Mucosa of stomach (tissue), 1 donor: ENCODE measurements around the gene PRKAR1B.
"Not testable (repeated sequence)": the region's sequence is repeated elsewhere in the genome, so short reads cannot be mapped to it uniquely, and the experiment has no call there.

Experiments
- H3K27me3 ChIP-seq: one replicate; pipeline ENCODE4 v1.7.0; 2013; ENCODE audit warnings: mild to moderate bottlenecking, low read length; ENCODE audit not compliant: control insufficient read depth, insufficient read depth
- H3K36me3 ChIP-seq: one replicate; pipeline ENCODE4 v1.7.0; 2013; ENCODE audit warnings: low read length; ENCODE audit not compliant: control insufficient read depth, insufficient read depth
- H3K4me1 ChIP-seq: one replicate; pipeline ENCODE4 v1.7.0; 2013; ENCODE audit warnings: mild to moderate bottlenecking, low read length; ENCODE audit not compliant: control insufficient read depth, insufficient read depth
- H3K4me3 ChIP-seq: one replicate; pipeline ENCODE4 v1.7.0; 2013; ENCODE audit warnings: low read length
- H3K9ac ChIP-seq: one replicate; pipeline ENCODE4 v1.7.0; 2013; ENCODE audit warnings: mild to moderate bottlenecking, low read length, moderate library complexity
- H3K9me3 ChIP-seq: one replicate; pipeline ENCODE4 v1.7.0; 2013; ENCODE audit warnings: mild to moderate bottlenecking, low read length, moderate library complexity; ENCODE audit not compliant: control insufficient read depth
- donor health status: Pancreatic carcinoma.

Gene PRKAR1B

GRCh38 chr7:635687-636382 is 91.2 kb downstream of the PRKAR1B start:
- not testable (repeated sequence) for H3K27me3 ChIP-seq, H3K4me3 ChIP-seq, H3K4me1 ChIP-seq, H3K36me3 ChIP-seq, H3K9ac ChIP-seq, H3K9me3 ChIP-seq

DNA sequence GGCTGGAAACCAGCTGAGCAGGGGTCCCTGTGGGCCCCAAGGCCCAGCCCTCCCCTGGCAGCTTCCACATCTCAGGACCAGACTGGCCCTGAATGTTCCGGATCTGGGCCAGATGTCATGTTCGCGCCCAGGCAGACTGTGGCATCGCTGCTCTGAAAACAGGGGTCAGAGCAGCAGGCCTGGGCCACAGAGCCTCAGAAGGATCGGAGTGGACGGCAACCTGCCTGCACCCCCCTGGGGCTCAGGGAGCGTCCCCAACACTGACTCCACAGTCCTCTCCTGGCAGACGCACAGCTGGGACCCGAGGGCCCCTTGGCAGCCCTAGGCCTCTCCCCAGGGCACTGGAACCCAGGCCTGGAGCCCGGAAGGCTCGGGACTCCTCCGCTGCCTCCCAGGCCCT is 91.9 kb downstream of the PRKAR1B start:
- no peaks in the 10 kb centered on the region for H3K9me3 ChIP-seq
- H3K4me3 ChIP-seq: no peak overlapping the region
- H3K27me3 ChIP-seq: no peaks in the 10 kb centered on the region
- H3K9ac ChIP-seq: no peak overlapping the region
- no peaks in the 10 kb centered on the region for H3K4me1 ChIP-seq
- no peaks in the 10 kb centered on the region for H3K36me3 ChIP-seq

DNA sequence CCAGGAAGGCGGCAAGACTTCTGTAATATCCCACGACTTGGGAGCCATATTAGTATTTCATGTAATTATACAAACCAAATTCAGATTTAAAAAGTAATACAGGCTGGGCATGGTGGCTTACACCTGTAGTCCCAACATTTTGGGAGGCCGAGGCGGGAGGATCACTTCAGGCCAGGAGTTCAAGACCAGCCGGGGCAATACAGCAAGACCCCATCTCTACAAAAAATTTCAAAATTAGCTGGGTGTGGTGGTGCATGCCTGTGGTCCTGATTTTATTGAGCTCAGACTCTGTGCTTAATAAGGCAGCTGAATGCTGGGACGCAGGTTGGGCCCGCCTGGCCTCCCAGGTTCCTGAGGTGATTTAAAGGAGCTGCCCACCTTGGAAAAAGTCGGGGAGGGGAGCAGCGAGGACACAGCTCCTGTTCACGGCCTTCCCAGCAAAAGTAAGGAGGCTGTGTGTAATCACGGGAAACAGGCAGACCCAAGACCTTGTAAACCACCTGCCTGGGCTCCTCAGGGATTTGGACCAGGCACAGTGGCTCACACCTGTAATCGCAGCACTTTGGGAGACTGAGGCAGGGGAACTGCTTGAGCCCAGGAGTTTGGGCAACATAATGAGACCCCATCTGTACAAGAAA is 93.6 kb downstream of the PRKAR1B start:
- H3K27me3 ChIP-seq: no peaks in the 10 kb centered on the region
- no peaks in the 10 kb centered on the region for H3K4me1 ChIP-seq
- no peak overlapping the region for H3K4me3 ChIP-seq
- H3K9me3 ChIP-seq: no peaks in the 10 kb centered on the region
- no peak overlapping the region for H3K9ac ChIP-seq
- H3K36me3 ChIP-seq: no peaks in the 10 kb centered on the region

DNA sequence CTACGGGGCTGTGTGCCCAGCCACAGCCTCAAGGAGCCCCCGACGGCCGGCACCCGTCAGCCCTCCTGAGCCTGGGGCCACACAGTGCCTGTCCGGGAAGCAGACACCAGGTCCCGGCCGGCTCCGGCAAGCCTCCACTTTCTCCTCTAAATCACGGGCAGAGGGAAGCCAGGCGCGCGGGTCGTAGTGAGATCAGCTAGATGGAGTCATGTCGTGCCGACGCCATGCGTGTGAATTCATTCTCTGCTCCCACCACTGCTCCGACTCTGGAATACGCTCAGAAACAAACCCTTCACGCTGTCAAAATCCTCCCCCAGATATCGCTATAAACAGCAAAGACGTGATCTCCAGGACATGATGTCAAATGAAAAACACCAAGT is 94.3 kb downstream of the PRKAR1B start:
- no peak overlapping the region for H3K9ac ChIP-seq
- H3K4me1 ChIP-seq: no peaks in the 10 kb centered on the region
- H3K36me3 ChIP-seq: no peaks in the 10 kb centered on the region
- no peaks in the 10 kb centered on the region for H3K9me3 ChIP-seq
- H3K4me3 ChIP-seq: no peak overlapping the region
- H3K27me3 ChIP-seq: no peaks in the 10 kb centered on the region

GRCh38 chr7:631964-632830 is 94.9 kb downstream of the PRKAR1B start:
- Histone ChIP-seq H3K9me3 (no peaks in the 10 kb centered on the region), H3K9ac (no peak overlapping the region), H3K27me3 (no peaks in the 10 kb centered on the region), H3K4me1 (no peaks in the 10 kb centered on the region), H3K36me3 (no peaks in the 10 kb centered on the region), H3K4me3 (no peak overlapping the region)

- Histone ChIP-seq H3K9ac (no peak overlapping the region), H3K4me3 (no peak overlapping the region), H3K36me3 (no peaks in the 10 kb centered on the region), H3K27me3 (no peaks in the 10 kb centered on the region), H3K9me3 (no peaks in the 10 kb centered on the region), H3K4me1 (no peaks in the 10 kb centered on the region)
Observed at GRCh38 chr7:631291-631711, 95.8 kb downstream of the PRKAR1B start.

DNA sequence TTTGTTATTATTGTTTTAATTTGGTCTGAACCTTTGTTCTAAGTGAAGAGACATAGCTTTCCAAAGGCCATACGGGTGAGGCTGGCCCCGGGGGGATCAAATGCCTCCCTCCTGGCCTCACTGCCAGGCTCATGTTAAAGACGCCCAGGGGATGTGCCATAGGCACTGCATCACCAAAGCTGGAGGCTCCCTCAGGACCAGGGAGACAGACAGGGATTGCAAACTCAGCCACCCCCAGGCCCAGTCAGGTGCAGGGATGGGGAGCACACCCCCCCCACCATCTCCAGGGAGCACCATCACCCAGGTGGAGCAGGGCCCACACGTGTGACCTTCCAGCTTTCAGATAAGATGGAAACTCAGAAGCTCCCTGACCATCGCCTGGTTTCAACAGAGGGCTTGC is 96.5 kb downstream of the PRKAR1B start:
- no peaks in the 10 kb centered on the region for H3K27me3 ChIP-seq
- H3K36me3 ChIP-seq: no peaks in the 10 kb centered on the region
- H3K4me3 ChIP-seq: no peak overlapping the region
- no peaks in the 10 kb centered on the region for H3K9me3 ChIP-seq
- no peak overlapping the region for H3K9ac ChIP-seq
- no peaks in the 10 kb centered on the region for H3K4me1 ChIP-seq

DNA sequence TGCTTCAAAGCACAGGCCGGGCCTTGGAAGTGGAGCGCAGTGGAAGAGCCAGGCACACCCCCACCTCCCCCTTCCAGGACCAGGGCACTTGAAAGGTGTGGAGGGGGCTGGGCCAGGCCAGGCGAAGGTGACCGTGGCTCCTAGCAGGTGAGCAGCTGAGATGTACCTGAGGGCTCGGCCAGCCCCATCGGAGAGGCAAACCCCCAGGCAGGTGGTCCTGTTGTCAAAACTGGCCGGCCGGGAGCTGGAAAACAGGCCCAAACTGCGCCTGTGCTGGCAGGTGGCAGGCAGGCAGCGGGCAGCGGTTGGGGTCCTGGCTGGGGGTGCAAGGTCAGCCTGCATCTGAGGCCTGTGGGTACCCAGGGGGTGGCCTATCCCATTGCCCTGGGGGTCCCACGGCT is 97.0 kb downstream of the PRKAR1B start:
- Histone ChIP-seq H3K9me3 (no peaks in the 10 kb centered on the region), H3K4me3 (no peak overlapping the region), H3K36me3 (no peaks in the 10 kb centered on the region), H3K4me1 (no peaks in the 10 kb centered on the region), H3K9ac (no peak overlapping the region), H3K27me3 (no peaks in the 10 kb centered on the region)

GRCh38 chr7:628826-629225 is 98.3 kb downstream of the PRKAR1B start:
- H3K9ac ChIP-seq: no peak overlapping the region

DNA sequence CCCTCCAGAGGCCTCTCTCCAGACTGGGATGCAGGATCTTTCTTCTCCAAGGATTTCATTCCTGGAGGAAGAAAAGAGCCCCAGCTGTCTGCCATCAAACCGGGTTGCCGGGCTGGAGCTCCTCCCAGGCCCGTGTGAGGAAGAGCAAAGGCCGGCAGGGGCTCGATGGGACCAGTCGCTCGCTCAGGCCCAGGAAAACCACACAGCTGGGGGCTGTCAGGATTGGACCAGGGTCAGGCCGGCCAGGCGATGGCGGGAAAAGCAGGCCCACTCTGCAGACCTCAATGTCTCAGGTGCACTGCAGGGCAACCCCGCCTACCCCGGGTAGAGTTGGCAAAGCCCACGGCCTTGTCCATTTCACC is 98.7 kb downstream of the PRKAR1B start:
- no peak overlapping the region for H3K9ac ChIP-seq
- H3K9me3 ChIP-seq: no peaks in the 10 kb centered on the region
- H3K27me3 ChIP-seq: no peaks in the 10 kb centered on the region
- no peaks in the 10 kb centered on the region for H3K4me1 ChIP-seq
- no peak overlapping the region for H3K4me3 ChIP-seq
- H3K36me3 ChIP-seq: no peaks in the 10 kb centered on the region

More at GRCh38 chr7:628826-629225, 98.3 kb downstream of the PRKAR1B start:
- Histone ChIP-seq H3K4me3 (no peak overlapping the region), H3K4me1 (no peaks in the 10 kb centered on the region), H3K27me3 (no peaks in the 10 kb centered on the region), H3K36me3 (no peaks in the 10 kb centered on the region), H3K9me3 (no peaks in the 10 kb centered on the region)

GRCh38 chr7:627661-628401 is 99.2 kb downstream of the PRKAR1B start:
- Histone ChIP-seq H3K27me3 (no peaks in the 10 kb centered on the region), H3K9me3 (no peaks in the 10 kb centered on the region), H3K4me3 (no peak overlapping the region), H3K9ac (no peak overlapping the region), H3K36me3 (no peaks in the 10 kb centered on the region), H3K4me1 (no peaks in the 10 kb centered on the region)
